Panc1 (cell line): Measurements from ENCODE around the gene DDX27.

Experiments
- CTCF ChIP-seq: fragments of 450-650 bp; IDR thresholded peaks from 2 replicates; pipeline ENCODE4 v1.5.1; 2017; ENCODE audit warnings: mild to moderate bottlenecking
- POLR2AphosphoS5 ChIP-seq: IDR thresholded peaks from 2 replicates; pipeline ENCODE4 v1.6.1; 2012; ENCODE audit warnings: mild to moderate bottlenecking, low read depth, low read length, moderate library complexity
- REST ChIP-seq, 2 experiments: IDR thresholded peaks; 2 replicates each; pipeline ENCODE4 v1.6.1; 2011 to 2012; ENCODE audit warnings: low read depth in 2 of 2, control low read depth in 1 of 2, low read length in 1 of 2, mild to moderate bottlenecking in 1 of 2, moderate library complexity in 1 of 2; ENCODE audit not compliant: insufficient read depth in 1 of 2
- SIN3A ChIP-seq: IDR thresholded peaks from 2 replicates; pipeline ENCODE4 v1.6.1; 2012; ENCODE audit warnings: low read depth, mild to moderate bottlenecking, low read length, moderate library complexity, borderline replicate concordance; ENCODE audit not compliant: insufficient read depth
- TCF7L2 ChIP-seq: IDR thresholded peaks from 2 replicates; pipeline ENCODE4 v1.6.1; 2011; ENCODE audit warnings: mild to moderate bottlenecking, low read depth, low read length, inconsistent platforms

GRCh38 chr20:49203011-49203410, 16.2 kb upstream of the DDX27 start:
- no peak for TF ChIP-seq CTCF
- no peak for TF ChIP-seq POLR2AphosphoS5
- TF ChIP-seq REST (IDR thresholded peaks at IDR 0.05; ENCODE audit: insufficient read depth in 1 of 2, low read depth in 2 of 2, low read length in 1 of 2) = no peak
- no peak for TF ChIP-seq TCF7L2
- no peak for TF ChIP-seq SIN3A
